ENCODE results near the gene ZNF830. TPM values are rescaled to one million over a fixed set of nuclear protein-coding genes. Genes with fewer than 3 reads are reported as not detected.

Gene ZNF830
- polyA plus RNA-seq, 1 of the 3 experiments (the other 2 are of a cell fraction), result 8.8 TPM

- Histone ChIP-seq H3K9me3 (no peaks in the 10 kb centered on the region), H2AFZ (ENCODE audit: low read depth) (no peak overlapping the region), H3K27ac (ENCODE audit: low read depth in 2 of 2, low read length in 1 of 2) (no peak overlapping the region), H3K4me1 (ENCODE audit: control insufficient read depth in 1 of 2, insufficient read depth in 2 of 2, low read depth in 1 of 2, low read length in 1 of 2) (no peaks in the 10 kb centered on the region), H3K27me3 (ENCODE audit: insufficient read depth) (no peaks in the 10 kb centered on the region), H4K20me1 (ENCODE audit: insufficient read depth) (no peaks in the 10 kb centered on the region), H3K36me3 (replicated peaks in 1 of 2; ENCODE audit: control insufficient read depth in 1 of 2, insufficient read depth in 2 of 2, low read length in 1 of 2) (peaks cover 36 to 47% of the 10 kb centered on the region in 2 experiments), H3K4me3 (ENCODE audit: low read depth in 2 of 2, low read length in 1 of 2) (no peak overlapping the region), H3K4me2 (no peak overlapping the region), H3K79me2 (ENCODE audit: insufficient read depth) (no peaks in the 10 kb centered on the region), H3F3A (replicated peaks; ENCODE audit: insufficient read depth) (no peaks in the 10 kb centered on the region), H3K9ac (no peak overlapping the region), H3K9me2 (no peaks in the 10 kb centered on the region)
- no peak for DNase-seq
- no peak for TF ChIP-seq SIN3A (IDR thresholded peaks at IDR 0.05; ENCODE audit: borderline replicate concordance, low read depth, low read length)
- TF ChIP-seq EP300 (IDR thresholded peaks at IDR 0.05; ENCODE audit: borderline replicate concordance in 1 of 2, low read depth in 1 of 2, low read length in 1 of 2), result no peak
- TF ChIP-seq RFX5 (IDR thresholded peaks at IDR 0.05; ENCODE audit: low read length), result no peak
- TF ChIP-seq PBX3 (IDR thresholded peaks at IDR 0.05), result no peak
- no peak for TF ChIP-seq TCF12 (IDR thresholded peaks at IDR 0.05)
- TF ChIP-seq TEAD4 (IDR thresholded peaks at IDR 0.05; ENCODE audit: borderline replicate concordance, insufficient read depth), result no peak
- no peak for TF ChIP-seq RAD21 (IDR thresholded peaks at IDR 0.05; ENCODE audit: low read length)
- TF ChIP-seq EZH2phosphoT487 (IDR thresholded peaks at IDR 0.05; ENCODE audit: borderline replicate concordance, low read depth), result no peak
- TF ChIP-seq IRF3 (IDR thresholded peaks at IDR 0.05; ENCODE audit: low read depth, low read length), result no peak
- TF ChIP-seq MXI1 (IDR thresholded peaks at IDR 0.05; ENCODE audit: low read depth, low read length), result no peak
- TF ChIP-seq FOXM1 (IDR thresholded peaks at IDR 0.05; ENCODE audit: low read depth), result no peak
- TF ChIP-seq GATA2 (CRISPR knock-in tag; IDR thresholded peaks at IDR 0.05), result no peak
- 100% methylated on average over 1 of the region's 5 CpGs for WGBS (ENCODE audit: low lambda C conversion rate)
- ChIA-PET CTCF (no interaction called here), POLR2A (no interaction called here)
Observed at GRCh38 chr17:35011671-35012216, 50.4 kb downstream of the ZNF830 start.

Other genes starting within 250 kb of the ZNF830 start
- gene CCT6B, start 80 bp upstream of the ZNF830 start, polyA plus RNA-seq (2012; rRNA removed), result 0.48 and 0.57 TPM in 2 replicates
- gene LIG3, start 19.0 kb downstream of the ZNF830 start, polyA plus RNA-seq (2012; rRNA removed), result 25.7 and 28.6 TPM in 2 replicates
- gene RFFL, start 102.2 kb downstream of the ZNF830 start, polyA plus RNA-seq (2012; rRNA removed), result 10.1 and 12.7 TPM in 2 replicates
- 11.6 and 13.7 TPM in 2 replicates for gene RAD51D, start 158.3 kb downstream of the ZNF830 start, polyA plus RNA-seq (2012; rRNA removed)
- not detected in 2 replicates for gene FNDC8, start 160.1 kb downstream of the ZNF830 start, polyA plus RNA-seq (2012; rRNA removed)
- 22.1 and 25.3 TPM in 2 replicates for gene NLE1, start 180.8 kb downstream of the ZNF830 start, polyA plus RNA-seq (2012; rRNA removed)
- gene UNC45B, start 186.3 kb downstream of the ZNF830 start, polyA plus RNA-seq (2012; rRNA removed), result not detected in 2 replicates
- not detected in 2 replicates for gene SLC35G3, start 232.9 kb downstream of the ZNF830 start, polyA plus RNA-seq (2012; rRNA removed)